NCI-H2196 (cell line): ENCODE results near the gene ERN1.

Experiments
- DNase-seq: peaks from one replicate; lab custom pipeline; 2025; ENCODE audit not compliant: unreplicated experiment; lab: John Stamatoyannopoulos, UW

Gene ERN1

GRCh38 chr17:64061178-64061898, 68.6 kb downstream of the ERN1 start:
- no peak for DNase-seq

- no peak for DNase-seq
These were observed 69.6 kb downstream of the ERN1 start for GRCh38 chr17:64060331-64060730.

- DNase-seq = no peak
These were observed 70.2 kb downstream of the ERN1 start for GRCh38 chr17:64059756-64060155.

- DNase-seq = no peak
These were observed 71.3 kb downstream of the ERN1 start for GRCh38 chr17:64058621-64059020.

GRCh38 chr17:64057701-64058263, 72.2 kb downstream of the ERN1 start:
- DNase-seq = no peak

GRCh38 chr17:64056269-64057005, 73.5 kb downstream of the ERN1 start:
- DNase-seq = no peak

GRCh38 chr17:64055183-64056142, 74.5 kb downstream of the ERN1 start:
- DNase-seq = no peak

GRCh38 chr17:64054304-64054703, 75.6 kb downstream of the ERN1 start:
- no peak for DNase-seq

GRCh38 chr17:64053101-64053500, 76.8 kb downstream of the ERN1 start:
- no peak for DNase-seq

GRCh38 chr17:64051153-64051552, 78.8 kb downstream of the ERN1 start:
- DNase-seq = no peak

GRCh38 chr17:64048805-64049204, 81.1 kb downstream of the ERN1 start:
- no peak for DNase-seq

- DNase-seq = no peak
These were observed 84.8 kb downstream of the ERN1 start for GRCh38 chr17:64045176-64045575.

- DNase-seq = no peak
These were observed 87.1 kb downstream of the ERN1 start for GRCh38 chr17:64042700-64043485.

- DNase-seq = no peak
These were observed 88.0 kb downstream of the ERN1 start for GRCh38 chr17:64041912-64042311.

- no peak for DNase-seq
These were observed 89.7 kb downstream of the ERN1 start for GRCh38 chr17:64040206-64040605.

GRCh38 chr17:64039106-64039400, 90.9 kb downstream of the ERN1 start:
- no peak for DNase-seq

GRCh38 chr17:64038331-64039105, 91.4 kb downstream of the ERN1 start:
- DNase-seq = no peak

GRCh38 chr17:64037802-64038201, 92.1 kb downstream of the ERN1 start:
- DNase-seq = no peak

GRCh38 chr17:64037180-64037579, 92.8 kb downstream of the ERN1 start:
- DNase-seq = no peak
